ENCODE measurements around the gene WIZ. TPM values are rescaled to one million over a fixed set of nuclear protein-coding genes. Genes with fewer than 3 reads are reported as not detected.

WIZ gene
- total and polyA plus RNA-seq, 2 of the 8 experiments (the other 6 are each of a cell fraction or from before 2014, with no cell fraction given), result 12.5 to 33.2 TPM

GRCh38 chr19:15448044-15448777 is 1.5 kb downstream of the WIZ start:
- WGBS, 2 experiments (ENCODE audit: extremely low coverage in 1 of 2, insufficient coverage in 1 of 2, insufficient read length in 1 of 2, insufficient replicate concordance in 2 of 2, low coverage in 1 of 2, low lambda C conversion rate in 2 of 2, missing lambda C conversion rate in 1 of 2), result 75% methylated on average over 17 of the region's 17 CpGs; no CpG with 5 or more reads in 1 of the 2 experiments
- Histone ChIP-seq H4K91ac (replicated peaks; ENCODE audit: insufficient read length, low read length) (no peak overlapping the region), H3K4me3 (ENCODE audit: extremely low read depth in 1 of 4, insufficient read depth in 2 of 4, low read depth in 3 of 4, low read length in 4 of 4) (peak overlapping the region; percentile 43 to 93 (median 50); a peak in 6 of 8 replicates), H3K18ac (ENCODE audit: extremely low read depth, low read length) (0 out of 2 replicates have a peak overlapping the region, but pooled peaks have one; percentile 62), H3K27me3 (replicated peaks in 1 of 4; ENCODE audit: control insufficient read depth in 3 of 4, extremely low read depth in 1 of 4, insufficient read depth in 3 of 4, low read length in 3 of 4) (peaks cover 0 to 5% (median 3%) of the 10 kb centered on the region in 4 experiments; a peak in 4 of 7 replicates), H4K8ac (ENCODE audit: extremely low read depth, insufficient read depth, low read length) (no peak overlapping the region; the same call in 1 of the 2 replicates), H3K27ac (ENCODE audit: low read depth, low read length) (no peak overlapping the region), H3K79me2 (ENCODE audit: control insufficient read depth in 1 of 2, insufficient read depth in 2 of 2, low read length in 2 of 2) (no peaks in the 10 kb centered on the region), H3K4ac (replicated peaks; ENCODE audit: insufficient read length, low read depth, low read length) (no peak overlapping the region), H3K36me3 (ENCODE audit: control insufficient read depth in 2 of 4, insufficient read depth in 4 of 4, low read length in 3 of 4) (no peaks in the 10 kb centered on the region), H3K56ac (replicated peaks; ENCODE audit: insufficient read length, low read depth, low read length) (no peak overlapping the region), H2AK5ac (ENCODE audit: low read depth, low read length) (0 out of 2 replicates have a peak overlapping the region, but pooled peaks have one; percentile 39), H3K23me2 (ENCODE audit: low read depth, low read length) (peaks cover 22% of the 10 kb centered on the region; the same call in 1 of the 2 replicates), H3K79me1 (ENCODE audit: low read depth, low read length) (no peaks in the 10 kb centered on the region), H4K20me1 (replicated peaks in 1 of 2; ENCODE audit: control insufficient read depth in 1 of 2, insufficient read depth in 2 of 2, low read length in 2 of 2) (no peaks in the 10 kb centered on the region), H3K23ac (ENCODE audit: insufficient read length) (no peak overlapping the region), H4K5ac (ENCODE audit: insufficient read length, low read depth, low read length) (no peak overlapping the region), H3K9me3 (ENCODE audit: insufficient read depth in 2 of 2, low read depth in 1 of 2, low read length in 1 of 2) (no peaks in the 10 kb centered on the region), H3K4me1 (replicated peaks in 1 of 4; ENCODE audit: control insufficient read depth in 3 of 4, insufficient read depth in 4 of 4, low read length in 3 of 4) (peaks cover 0 to 14% (median 5%) of the 10 kb centered on the region in 4 experiments; a peak in 6 of 7 replicates), H2AFZ (ENCODE audit: low read length) (no peak overlapping the region), H3K4me2 (ENCODE audit: insufficient read depth in 1 of 2, low read depth in 2 of 2, low read length in 2 of 2) (peak overlapping the region; percentile 78 to 88), H2BK120ac (replicated peaks; ENCODE audit: low read depth, low read length) (no peak overlapping the region), H3K9ac (replicated peaks in 1 of 4; ENCODE audit: extremely low read depth in 1 of 4, low read depth in 3 of 4, low read length in 3 of 4) (no peak overlapping the region; a peak in 1 of 7 replicates), H2BK5ac (ENCODE audit: low read depth, low read length) (no peak overlapping the region), H2BK15ac (ENCODE audit: low read length) (peak overlapping the region; percentile 92; the same call in 1 of the 2 replicates), H2BK12ac (ENCODE audit: low read depth, low read length) (0 out of 2 replicates have a peak overlapping the region, but pooled peaks have one; percentile 75), H3K14ac (ENCODE audit: insufficient read length) (no peak overlapping the region), H2BK20ac (ENCODE audit: low read length) (no peak overlapping the region)
- TF ChIP-seq JUN (IDR thresholded peaks at IDR 0.05; ENCODE audit: low read depth, low read length) (no peak), SP2 (IDR thresholded peaks at IDR 0.05; ENCODE audit: low read length) (no peak), ZNF274 (IDR thresholded peaks at IDR 0.05; ENCODE audit: borderline replicate concordance, extremely low read depth, low read length) (no peak)
- ChIA-PET CTCF (ENCODE audit: partially characterized antibody) (interaction anchor here (1.3 to 1.8 kb wide), 3 partner anchors 10 to 294 kb away, joined by 3 to 8 read pairs (median 7); partner anchors contain the start of gene AKAP8L), POLR2A (ENCODE audit: partially characterized antibody) (interaction anchor here (1.1 to 2.5 kb wide), 7 partner anchors 11 to 73 kb away, joined by 3 to 15 read pairs (median 5); partner anchors contain the start of genes AKAP8 and AKAP8L)
- FAIRE-seq (no peak), DNase-seq (ENCODE audit: low read depth in 1 of 2, low spot score in 2 of 2) (no peak)

All from H1 (cell line).